DMS 273 treated with DMSO at 0.1 percent for 48 hours (cell line): ENCODE measurements around the gene SYT10.
"Not testable (repeated sequence)": the region's sequence is repeated elsewhere in the genome, so short reads cannot be mapped to it uniquely, and the experiment has no call there.

Experiments
- DNase-seq: peaks from one replicate; lab custom pipeline; 2025; lab: John Stamatoyannopoulos, UW

The SYT10 gene

GRCh38 chr12:33349791-33350190 lies 89.8 kb downstream of the SYT10 start:
- DNase-seq, result no peak

GRCh38 chr12:33331961-33332398 lies 107.6 kb downstream of the SYT10 start:
- not testable (repeated sequence) for DNase-seq

- no peak for DNase-seq
These were observed 108.7 kb downstream of the SYT10 start for GRCh38 chr12:33330940-33331339.
